Amniotic stem cell (primary cell): ENCODE data around the gene C4BPA.

Source experiments
- DNase-seq: peaks from one replicate; lab custom pipeline; 2025; lab: John Stamatoyannopoulos, UW

The C4BPA gene

DNA sequence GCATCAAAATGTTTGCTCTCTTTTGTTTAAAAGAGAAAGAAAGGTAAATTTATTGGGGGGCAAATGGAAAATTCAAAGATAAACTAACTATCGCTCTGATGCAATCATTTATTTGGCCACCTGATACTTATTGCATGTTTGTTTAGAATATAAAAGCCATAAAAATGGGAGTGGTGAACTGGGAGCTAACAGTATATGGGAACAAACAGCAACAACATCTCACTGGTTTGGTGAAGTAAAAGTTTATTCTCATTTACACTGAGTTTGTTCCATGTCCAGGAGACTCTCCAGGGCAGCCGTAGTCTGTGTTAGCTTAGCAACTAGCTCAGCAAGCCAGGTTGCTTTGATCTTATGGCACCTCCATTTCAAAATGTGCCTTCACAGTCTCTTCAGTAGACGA, 20.4 kb downstream of the C4BPA start:
- DNase-seq = no peak

GRCh38 chr1:207128336-207128921, 24.4 kb downstream of the C4BPA start:
- no peak for DNase-seq

DNA sequence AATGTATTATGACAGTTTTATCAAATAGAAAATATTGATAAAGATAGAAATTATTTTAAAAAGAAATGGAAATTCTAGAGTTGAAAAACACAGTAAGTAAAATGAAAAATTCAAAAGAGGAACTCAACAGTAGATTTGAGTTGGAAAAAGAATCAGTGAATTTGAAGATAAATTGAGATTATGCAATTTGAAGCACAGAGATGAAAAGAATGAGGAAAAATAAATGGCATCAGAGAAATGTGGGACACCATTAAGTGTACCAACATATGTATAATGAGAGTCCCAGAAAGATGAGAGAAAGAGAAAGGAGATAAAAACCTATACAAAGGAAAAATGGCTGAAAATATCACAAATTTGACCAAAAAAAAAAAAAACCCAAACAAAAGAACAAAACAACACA, 25.0 kb downstream of the C4BPA start:
- no peak for DNase-seq

GRCh38 chr1:207130252-207131036, 26.4 kb downstream of the C4BPA start:
- DNase-seq = no peak

GRCh38 chr1:207131163-207131562, 27.1 kb downstream of the C4BPA start:
- no peak for DNase-seq

GRCh38 chr1:207134581-207134980, 30.5 kb downstream of the C4BPA start:
- DNase-seq = no peak

DNA sequence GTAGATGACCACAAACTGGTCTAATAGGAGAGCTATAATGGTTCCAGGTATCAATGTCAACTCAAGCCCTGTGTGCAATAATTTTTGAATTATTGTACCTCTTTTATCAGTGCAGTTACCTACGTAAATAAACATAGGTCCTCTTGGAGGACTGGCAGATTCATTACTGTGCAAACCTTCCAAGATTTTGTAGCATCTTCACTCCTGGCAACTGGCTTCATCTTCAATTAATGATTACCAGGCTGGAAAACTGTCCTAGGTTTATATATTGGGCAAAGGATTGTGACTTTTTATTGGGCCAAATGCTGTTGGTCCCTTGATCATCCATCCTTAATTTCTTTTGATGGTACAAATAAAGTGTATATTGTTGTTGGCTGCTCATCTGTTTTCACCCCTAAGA, 35.6 kb downstream of the C4BPA start:
- no peak for DNase-seq

GRCh38 chr1:207140536-207140935, 36.5 kb downstream of the C4BPA start:
- no peak for DNase-seq

GRCh38 chr1:207145401-207146058, 41.5 kb downstream of the C4BPA start:
- no peak for DNase-seq

- DNase-seq = no peak
Observed at GRCh38 chr1:207151920-207152319, 47.9 kb downstream of the C4BPA start.

DNA sequence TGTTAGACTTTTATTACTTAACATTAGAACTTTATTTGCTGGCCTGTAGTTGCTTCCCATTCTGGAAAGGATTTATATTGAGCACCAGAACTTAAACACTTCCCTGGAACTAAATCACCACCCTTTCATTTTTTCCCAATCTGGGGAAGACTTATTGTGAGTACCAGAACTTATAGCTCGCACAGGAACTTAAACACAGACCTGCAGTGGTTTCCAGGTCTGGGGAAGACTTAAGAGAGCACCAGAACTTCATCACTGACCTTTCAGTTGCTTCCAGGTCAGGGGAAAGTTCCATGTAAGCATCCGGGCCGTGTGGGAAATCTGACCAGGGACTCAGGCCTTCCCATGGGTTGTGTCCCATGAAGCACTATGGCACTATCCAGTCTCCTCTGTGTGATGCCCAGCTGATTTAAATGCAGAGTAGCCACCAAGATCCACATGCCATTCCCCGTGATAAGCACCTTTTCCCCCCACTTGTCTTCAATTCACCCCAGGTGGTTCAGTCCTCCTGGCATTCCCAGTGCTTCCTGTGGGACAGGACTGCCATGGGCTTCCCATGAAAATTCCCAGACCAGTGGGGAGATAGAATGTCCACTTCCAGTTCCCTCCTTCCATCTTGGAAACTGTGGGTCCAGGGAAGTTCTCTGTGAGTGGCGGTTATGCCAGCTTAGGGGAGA, 48.9 kb downstream of the C4BPA start:
- DNase-seq = no peak

GRCh38 chr1:207155028-207155427, 51.0 kb downstream of the C4BPA start:
- DNase-seq = no peak

- DNase-seq = no peak
Observed at GRCh38 chr1:207156095-207156494, 52.1 kb downstream of the C4BPA start.

- no peak for DNase-seq
Observed at GRCh38 chr1:207156826-207157225, 52.8 kb downstream of the C4BPA start.

DNA sequence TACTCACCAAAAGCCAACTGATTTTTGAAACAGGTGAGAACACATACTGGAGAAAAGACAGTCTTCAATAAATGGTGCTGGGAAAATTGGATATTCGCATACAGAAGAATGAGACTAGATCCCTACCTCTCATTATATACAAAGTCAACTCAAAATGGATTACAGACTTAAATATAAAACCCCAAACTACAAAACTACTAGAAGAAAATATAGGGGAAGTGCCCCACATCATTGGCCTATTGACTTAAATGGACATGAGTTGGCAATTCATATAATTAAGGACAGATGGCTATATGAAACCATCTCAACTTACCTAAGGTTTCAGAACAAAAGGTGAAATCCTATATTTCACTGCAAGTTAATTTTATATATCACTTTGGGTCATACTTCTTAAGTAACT, 60.1 kb downstream of the C4BPA start:
- no peak for DNase-seq

GRCh38 chr1:207172321-207172720, 68.3 kb downstream of the C4BPA start:
- DNase-seq = no peak

DNA sequence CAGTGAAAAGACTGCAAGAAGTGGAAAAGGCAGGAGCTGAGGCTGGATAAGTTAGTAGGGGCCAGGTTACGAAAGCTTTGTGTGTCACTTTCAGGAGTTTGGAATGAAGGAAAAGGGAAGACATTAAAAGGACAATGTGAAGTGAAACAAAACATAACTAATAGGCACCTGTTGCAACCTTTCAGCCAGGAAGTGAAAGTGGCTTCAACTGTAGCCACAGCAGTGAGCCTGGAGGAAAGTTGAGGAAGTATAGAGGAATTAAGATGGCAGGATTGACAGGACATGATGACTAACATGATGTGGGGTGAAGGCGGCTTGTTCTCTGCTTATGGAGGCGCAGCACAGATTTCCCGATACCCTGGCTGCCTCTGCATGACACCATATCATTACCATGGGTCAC, 68.9 kb downstream of the C4BPA start:
- DNase-seq = no peak

- DNase-seq = no peak
Observed at GRCh38 chr1:207173396-207173795, 69.4 kb downstream of the C4BPA start.

DNA sequence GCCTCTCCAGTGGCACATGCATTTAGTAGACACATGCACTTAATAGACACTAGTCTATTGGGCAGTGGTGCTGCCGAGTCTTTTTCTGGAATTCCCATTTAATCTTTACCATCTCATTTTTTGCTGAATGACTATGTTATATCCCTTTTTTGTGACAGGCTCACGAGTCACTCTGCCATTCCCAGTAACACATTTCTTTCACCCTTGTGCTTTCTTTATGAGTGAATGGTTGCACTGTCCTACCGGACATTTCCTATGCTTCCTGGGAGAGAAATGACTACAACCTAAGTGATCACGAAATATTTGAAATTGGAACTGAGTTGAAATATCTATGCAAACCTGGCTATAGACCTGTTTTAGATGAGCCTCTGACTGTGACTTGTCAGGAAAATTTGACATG, 70.9 kb downstream of the C4BPA start:
- DNase-seq = no peak

- DNase-seq = no peak
Observed at GRCh38 chr1:207179036-207179435, 75.0 kb downstream of the C4BPA start.

GRCh38 chr1:207181847-207182246, 77.8 kb downstream of the C4BPA start:
- DNase-seq = no peak

- DNase-seq = no peak
Observed at GRCh38 chr1:207186503-207186902, 82.5 kb downstream of the C4BPA start.

GRCh38 chr1:207188901-207189300, 84.9 kb downstream of the C4BPA start:
- DNase-seq = no peak
